ENCODE data around the gene KCNB1. TPM values are rescaled to one million over a fixed set of nuclear protein-coding genes. Genes with fewer than 3 reads are reported as not detected.

KCNB1 gene
- total and polyA plus RNA-seq, 2 experiments from 2014 or later = 0.11 to 0.13 TPM

GRCh38 chr20:49426873-49427272 lies 55.6 kb downstream of the KCNB1 start:
- DNase-seq = no peak
- WGBS, 2 experiments (ENCODE audit: low coverage in 1 of 2, low lambda C conversion rate in 2 of 2, missing lambda C conversion rate in 2 of 2) = 0% methylated on average over 1 of the region's 1 CpG
- Histone ChIP-seq H3F3A (ENCODE audit: insufficient read depth) (no peaks in the 10 kb centered on the region), H3K27ac (no peak overlapping the region), H4K20me1 (ENCODE audit: insufficient read depth) (no peaks in the 10 kb centered on the region), H3K4me2 (ENCODE audit: unreplicated experiment) (no peak overlapping the region), H3K9me3 (ENCODE audit: low read depth) (no peaks in the 10 kb centered on the region), H3K79me2 (ENCODE audit: insufficient read depth) (no peaks in the 10 kb centered on the region), H3K4me3 (no peak overlapping the region), H3K9ac (no peak overlapping the region), H3K9me2 (ENCODE audit: insufficient read depth) (no peaks in the 10 kb centered on the region), H2AFZ (no peak overlapping the region), H3K36me3 (ENCODE audit: low read depth) (no peaks in the 10 kb centered on the region), H3K4me1 (ENCODE audit: insufficient read depth) (no peaks in the 10 kb centered on the region), H3K27me3 (replicated peaks; ENCODE audit: insufficient read depth) (peaks cover 32% of the 10 kb centered on the region)
- in situ Hi-C loops (cut with MboI) = no loop called here
- no peak for TF ChIP-seq EZH2 (IDR thresholded peaks at IDR 0.05; ENCODE audit: insufficient read depth, poor library complexity, severe bottlenecking)
- no peak for TF ChIP-seq EZH2phosphoT487 (IDR thresholded peaks at IDR 0.05; ENCODE audit: insufficient read depth, low read depth)

DNA sequence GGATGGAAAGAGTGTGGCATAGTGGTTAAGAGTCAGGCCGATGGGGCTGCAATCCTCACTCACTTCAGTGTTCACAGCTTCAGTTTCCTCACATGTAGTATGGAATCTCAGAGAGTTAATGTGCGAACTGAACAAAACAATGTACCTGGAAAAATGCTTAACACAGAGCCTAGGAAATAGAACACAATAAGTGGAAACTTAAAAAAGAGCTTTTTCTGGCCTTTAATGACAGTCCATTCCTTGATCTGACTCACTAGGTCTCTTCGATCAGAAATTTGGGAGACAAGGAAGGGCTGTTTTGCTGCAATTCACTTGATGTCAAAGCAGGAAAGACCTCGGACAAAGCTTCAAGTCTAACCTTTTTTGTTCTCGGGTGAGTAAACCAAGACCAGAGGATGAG lies 56.1 kb downstream of the KCNB1 start:
- Histone ChIP-seq H3F3A (ENCODE audit: insufficient read depth) (no peaks in the 10 kb centered on the region), H3K9ac (no peak overlapping the region), H3K4me2 (ENCODE audit: unreplicated experiment) (no peak overlapping the region), H2AFZ (no peak overlapping the region), H3K79me2 (ENCODE audit: insufficient read depth) (no peaks in the 10 kb centered on the region), H3K36me3 (ENCODE audit: low read depth) (no peaks in the 10 kb centered on the region), H3K9me2 (ENCODE audit: insufficient read depth) (no peaks in the 10 kb centered on the region), H3K27ac (no peak overlapping the region), H4K20me1 (ENCODE audit: insufficient read depth) (no peaks in the 10 kb centered on the region), H3K27me3 (replicated peaks; ENCODE audit: insufficient read depth) (peaks cover 28% of the 10 kb centered on the region), H3K4me3 (no peak overlapping the region), H3K9me3 (ENCODE audit: low read depth) (no peaks in the 10 kb centered on the region), H3K4me1 (ENCODE audit: insufficient read depth) (no peaks in the 10 kb centered on the region)
- DNase-seq = no peak
- TF ChIP-seq EZH2 (IDR thresholded peaks at IDR 0.05; ENCODE audit: insufficient read depth, poor library complexity, severe bottlenecking) = no peak
- TF ChIP-seq EZH2phosphoT487 (IDR thresholded peaks at IDR 0.05; ENCODE audit: insufficient read depth, low read depth) = no peak
- WGBS, 2 experiments (ENCODE audit: low coverage in 1 of 2, low lambda C conversion rate in 2 of 2, missing lambda C conversion rate in 2 of 2) = 79 to 83% methylated on average over 5 of the region's 5 CpGs
- in situ Hi-C loops (cut with MboI) = no loop called here

DNA sequence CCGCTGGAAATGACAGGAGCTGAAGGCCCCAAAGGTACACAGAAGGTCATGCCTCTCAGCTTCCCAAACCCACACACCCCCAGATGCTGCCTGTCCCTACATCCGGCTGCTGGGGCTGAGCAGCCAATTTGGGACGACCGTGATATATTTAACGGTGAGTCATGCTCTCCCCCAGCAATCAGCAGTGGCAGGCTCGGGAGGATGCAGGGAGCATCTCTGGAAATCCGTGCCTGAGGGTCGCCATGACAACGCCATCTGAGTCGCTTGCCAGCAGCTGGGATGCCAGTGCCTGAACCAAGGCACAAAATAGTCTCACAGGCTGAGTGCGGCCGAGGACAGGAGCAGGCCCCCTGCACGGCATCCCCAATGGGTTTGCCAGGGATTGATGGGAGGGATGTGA lies 57.9 kb downstream of the KCNB1 start:
- H3K27ac ChIP-seq = no peak overlapping the region
- no peak overlapping the region for H3K4me3 ChIP-seq
- no peaks in the 10 kb centered on the region for H3K79me2 ChIP-seq (ENCODE audit: insufficient read depth)
- no peaks in the 10 kb centered on the region for H3K9me2 ChIP-seq (ENCODE audit: insufficient read depth)
- H2AFZ ChIP-seq = no peak overlapping the region
- 71 to 74% methylated on average over 13 of the region's 13 CpGs for WGBS, 2 experiments (ENCODE audit: low coverage in 1 of 2, low lambda C conversion rate in 2 of 2, missing lambda C conversion rate in 2 of 2)
- no peaks in the 10 kb centered on the region for H3K9me3 ChIP-seq (ENCODE audit: low read depth)
- no peak overlapping the region for H3K4me2 ChIP-seq (ENCODE audit: unreplicated experiment)
- H3K36me3 ChIP-seq (ENCODE audit: low read depth) = no peaks in the 10 kb centered on the region
- no peaks in the 10 kb centered on the region for H4K20me1 ChIP-seq (ENCODE audit: insufficient read depth)
- H3K9ac ChIP-seq = no peak overlapping the region
- H3K4me1 ChIP-seq (ENCODE audit: insufficient read depth) = no peaks in the 10 kb centered on the region
- no peak for TF ChIP-seq EZH2phosphoT487 (IDR thresholded peaks at IDR 0.05; ENCODE audit: insufficient read depth, low read depth)
- H3K27me3 ChIP-seq (replicated peaks; ENCODE audit: insufficient read depth) = peaks cover 18% of the 10 kb centered on the region
- in situ Hi-C loops (cut with MboI) = no loop called here
- peak; percentile 15 for DNase-seq
- H3F3A ChIP-seq (ENCODE audit: insufficient read depth) = no peaks in the 10 kb centered on the region

GRCh38 chr20:49422161-49422560 lies 60.3 kb downstream of the KCNB1 start:
- Histone ChIP-seq H2AFZ (no peak overlapping the region), H3K4me1 (ENCODE audit: insufficient read depth) (no peaks in the 10 kb centered on the region), H3K9me2 (ENCODE audit: insufficient read depth) (no peaks in the 10 kb centered on the region), H3K9me3 (ENCODE audit: low read depth) (no peaks in the 10 kb centered on the region), H4K20me1 (ENCODE audit: insufficient read depth) (no peaks in the 10 kb centered on the region), H3F3A (ENCODE audit: insufficient read depth) (no peaks in the 10 kb centered on the region), H3K4me3 (no peak overlapping the region), H3K27me3 (replicated peaks; ENCODE audit: insufficient read depth) (peaks cover 8% of the 10 kb centered on the region), H3K9ac (no peak overlapping the region), H3K4me2 (ENCODE audit: unreplicated experiment) (no peak overlapping the region), H3K27ac (no peak overlapping the region), H3K79me2 (ENCODE audit: insufficient read depth) (no peaks in the 10 kb centered on the region), H3K36me3 (ENCODE audit: low read depth) (no peaks in the 10 kb centered on the region)
- no peak for TF ChIP-seq EZH2 (IDR thresholded peaks at IDR 0.05; ENCODE audit: insufficient read depth, poor library complexity, severe bottlenecking)
- no peak for TF ChIP-seq EZH2phosphoT487 (IDR thresholded peaks at IDR 0.05; ENCODE audit: insufficient read depth, low read depth)
- WGBS, 2 experiments (ENCODE audit: low coverage in 1 of 2, low lambda C conversion rate in 2 of 2, missing lambda C conversion rate in 2 of 2) = 74 to 80% methylated on average over 5 to 6 of the region's 6 CpGs
- in situ Hi-C loops (cut with MboI) = no loop called here
- no peak for DNase-seq

DNA sequence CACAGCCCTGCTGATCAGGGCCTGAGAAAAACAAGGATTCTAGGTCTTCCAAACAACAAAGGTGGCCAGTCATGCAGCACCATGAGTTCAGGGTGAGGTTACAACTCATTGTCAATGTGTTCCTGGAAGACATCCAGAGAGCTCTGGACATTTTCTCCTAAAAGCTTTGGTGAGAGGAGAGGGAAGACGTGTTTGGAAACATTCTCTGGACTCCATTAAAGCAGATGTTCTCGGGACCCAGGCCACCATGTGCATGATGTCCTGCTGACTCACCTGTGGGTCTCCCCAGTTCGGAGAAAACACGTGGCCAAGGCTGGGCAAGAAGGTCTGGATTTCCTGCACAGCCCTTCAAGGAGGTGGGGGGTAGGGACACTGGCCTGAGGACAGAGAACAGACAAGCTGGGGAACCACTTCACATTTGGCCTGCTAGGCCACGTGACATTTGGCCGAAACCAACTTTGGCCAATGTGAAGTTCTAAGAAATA lies 61.6 kb downstream of the KCNB1 start:
- Histone ChIP-seq H3K36me3 (ENCODE audit: low read depth) (no peaks in the 10 kb centered on the region), H3K4me2 (ENCODE audit: unreplicated experiment) (no peak overlapping the region), H3K79me2 (ENCODE audit: insufficient read depth) (no peaks in the 10 kb centered on the region), H3K9me3 (ENCODE audit: low read depth) (no peaks in the 10 kb centered on the region), H3K27ac (no peak overlapping the region), H4K20me1 (ENCODE audit: insufficient read depth) (no peaks in the 10 kb centered on the region), H3K4me3 (no peak overlapping the region), H3K27me3 (replicated peaks; ENCODE audit: insufficient read depth) (no peaks in the 10 kb centered on the region; the same call in none of the 2 replicates), H3F3A (ENCODE audit: insufficient read depth) (no peaks in the 10 kb centered on the region), H3K9ac (no peak overlapping the region), H3K9me2 (ENCODE audit: insufficient read depth) (no peaks in the 10 kb centered on the region), H3K4me1 (ENCODE audit: insufficient read depth) (no peaks in the 10 kb centered on the region), H2AFZ (no peak overlapping the region)
- in situ Hi-C loops (cut with MboI) = no loop called here
- DNase-seq = peak; percentile 14
- TF ChIP-seq EZH2phosphoT487 (IDR thresholded peaks at IDR 0.05; ENCODE audit: insufficient read depth, low read depth) (no peak), EZH2 (IDR thresholded peaks at IDR 0.05; ENCODE audit: insufficient read depth, poor library complexity, severe bottlenecking) (no peak)
- WGBS, 2 experiments (ENCODE audit: low coverage in 1 of 2, low lambda C conversion rate in 2 of 2, missing lambda C conversion rate in 2 of 2) = 32 to 37% methylated on average over 6 of the region's 6 CpGs
